GM13977 (cell line): ENCODE measurements around the gene ZNF423.

Source experiments
- DNase-seq: peaks from one replicate; pipeline ENCODE4 v3.0.0; 2012; ENCODE audit warnings: low spot score
- CTCF ChIP-seq: IDR thresholded peaks from 2 replicates; pipeline ENCODE4 v1.5.1; 2012; ENCODE audit warnings: mild to moderate bottlenecking, control low read depth; ENCODE audit not compliant: insufficient read depth; ENCODE audit errors: extremely low read depth, missing control alignments
- in situ Hi-C: fragments of 300-500 bp; cut with MboI; formaldehyde crosslinking; loops from one replicate; pipeline ENCODE4 v1.12.0; 2022; ENCODE audit warnings: low sequenced_read_pairs, low pct_unique_long_range_greater_than_20kb, mixed read lengths, inconsistent platforms; ENCODE audit not compliant: unreplicated experiment

ZNF423 gene

DNA sequence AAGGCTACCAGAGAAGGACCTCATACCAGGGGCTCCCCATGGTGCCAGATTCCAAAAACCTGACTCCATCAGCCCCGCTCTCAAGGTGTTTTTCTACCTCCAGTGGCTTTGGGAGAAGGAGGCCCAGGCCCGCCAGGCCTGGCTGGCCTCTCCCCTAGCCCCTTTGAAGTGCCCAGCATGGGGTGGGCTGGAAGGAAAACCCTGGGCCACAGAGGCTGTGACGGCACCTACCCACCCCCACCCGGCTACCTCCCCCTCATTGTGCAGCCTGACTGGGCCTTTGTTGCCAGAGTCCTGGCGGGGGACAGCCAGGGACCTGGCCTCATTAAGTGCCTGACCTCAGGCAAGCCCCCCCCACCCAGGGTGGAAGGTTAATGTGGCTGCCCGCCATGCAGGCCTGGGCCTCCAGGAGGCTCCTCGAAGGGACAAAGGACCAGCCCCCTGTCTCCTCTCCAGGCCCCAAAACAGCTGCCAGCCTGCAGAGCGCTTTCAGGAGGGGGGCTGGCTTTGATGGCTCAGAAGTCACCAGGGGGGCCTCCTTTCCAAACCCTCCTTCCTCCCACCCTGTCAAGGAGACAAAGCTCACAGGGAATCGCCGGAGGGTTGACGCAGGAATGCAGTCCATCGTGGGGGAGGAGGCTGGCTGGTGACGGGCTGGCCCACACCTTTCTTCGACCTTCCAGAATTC, 159.4 kb downstream of the ZNF423 start:
- in situ Hi-C loops, result no loop called here
- no peak for TF ChIP-seq CTCF

DNA sequence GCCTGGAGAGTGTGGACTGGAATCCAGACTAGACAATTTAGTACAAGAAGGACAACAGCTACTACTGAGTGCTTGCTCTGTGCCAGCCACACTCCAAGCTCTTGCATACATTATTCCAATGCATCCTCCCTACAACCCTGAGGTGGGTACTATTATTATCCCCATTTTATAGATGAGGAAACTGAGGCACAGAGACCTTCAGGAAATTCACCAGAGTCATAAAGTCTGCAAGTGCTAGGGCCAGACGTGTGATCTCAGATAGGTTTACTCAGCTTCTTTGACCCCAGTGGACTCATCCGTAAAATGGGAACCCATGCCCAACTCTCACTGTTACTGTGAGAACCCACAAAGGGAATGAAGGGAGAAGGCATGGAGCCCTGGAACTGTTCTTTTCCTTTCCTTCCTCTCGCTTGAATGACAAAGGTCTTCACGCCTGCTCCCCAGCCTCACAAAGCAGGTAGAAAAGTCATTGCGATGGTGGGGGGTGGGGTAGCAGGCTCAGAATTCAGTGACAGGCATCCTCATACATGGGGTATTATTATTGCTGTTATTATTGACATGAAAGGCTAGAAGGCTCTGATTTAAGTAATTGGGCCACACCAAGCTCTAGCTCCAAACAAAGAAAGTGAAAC, 160.0 kb downstream of the ZNF423 start:
- in situ Hi-C loops, result no loop called here
- DNase-seq, result no peak
- no peak for TF ChIP-seq CTCF

More for the DNA sequence above, 159.4 kb downstream of the ZNF423 start:
- DNase-seq, result no peak

- no peak for TF ChIP-seq CTCF
- DNase-seq, result no peak
- in situ Hi-C loops, result no loop called here
These were observed 162.5 kb downstream of the ZNF423 start for GRCh38 chr16:49693445-49693844.

GRCh38 chr16:49690778-49691177, 165.1 kb downstream of the ZNF423 start:
- no peak for DNase-seq
- no peak for TF ChIP-seq CTCF
- in situ Hi-C loops, result no loop called here

- DNase-seq, result no peak
- in situ Hi-C loops, result no loop called here
- TF ChIP-seq CTCF, result no peak
These were observed 167.7 kb downstream of the ZNF423 start for GRCh38 chr16:49688036-49688697.

DNA sequence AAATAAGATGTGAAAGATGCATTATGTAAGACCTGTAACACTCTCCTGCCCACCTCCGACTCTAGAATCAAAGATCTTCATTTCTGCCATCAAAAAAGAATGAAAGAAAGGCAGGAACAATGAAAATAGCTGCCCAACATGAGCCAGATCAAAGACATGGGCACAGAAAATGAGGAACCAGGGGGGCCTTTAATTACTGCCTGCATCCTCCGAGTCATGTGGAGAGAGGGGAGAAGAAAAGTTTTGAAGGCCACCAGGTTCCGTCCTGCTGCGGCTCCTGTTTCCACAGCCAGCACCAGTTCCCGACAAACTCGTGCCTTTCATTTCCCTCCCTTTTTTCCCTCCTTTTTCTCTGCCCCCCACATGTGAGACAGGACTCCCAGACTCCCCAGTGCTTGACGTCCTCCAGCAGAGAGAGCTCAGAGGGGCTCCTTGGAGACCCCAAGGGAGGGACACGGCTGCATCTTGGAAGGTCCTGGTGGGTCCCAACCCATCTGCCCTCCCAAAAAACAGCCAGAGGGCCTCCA, 168.4 kb downstream of the ZNF423 start:
- no peak for DNase-seq
- in situ Hi-C loops, result no loop called here
- no peak for TF ChIP-seq CTCF
